SK-N-SH treated with all-trans-retinoic acid at 6 μM for 48 hours (cell line): ENCODE data around the gene SAMD3.
"Not testable (repeated sequence)": the region's sequence is repeated elsewhere in the genome, so short reads cannot be mapped to it uniquely, and the experiment has no call there.

Experiments
- ATAC-seq: fragments of 200-7000 bp; cut with Tn5 transposase; 3 replicates; pipeline ENCODE4 v1.9.1; 2020; ENCODE audit warnings: mild to moderate bottlenecking, moderate library complexity
- ARNTL ChIP-seq: fragments of 450-650 bp; formaldehyde crosslinking; IDR thresholded peaks from 2 replicates; pipeline ENCODE4 v1.5.0; 2020; ENCODE audit warnings: low read depth, mild to moderate bottlenecking, moderate library complexity, borderline replicate concordance
- BACH2 ChIP-seq: fragments of 250-450 bp; sonication (Bioruptor Pico); IDR thresholded peaks from 2 replicates; pipeline ENCODE4 v1.9.0; 2021; ENCODE audit warnings: mild to moderate bottlenecking, borderline replicate concordance
- CSDC2 ChIP-seq: fragments of 250-450 bp; sonication (Bioruptor Pico); IDR thresholded peaks from 2 replicates; pipeline ENCODE4 v1.5.0; 2020; ENCODE audit warnings: mild to moderate bottlenecking, moderate library complexity
- GLIS3 ChIP-seq: fragments of 250-450 bp; sonication (Bioruptor Pico); IDR thresholded peaks from 2 replicates; pipeline ENCODE4 v1.5.0; 2020; ENCODE audit warnings: mild to moderate bottlenecking, moderate library complexity
- ISL1 ChIP-seq: fragments of 250-450 bp; sonication (Bioruptor Pico); IDR thresholded peaks from 2 replicates; pipeline ENCODE4 v2.1.2; 2022; ENCODE audit warnings: mild to moderate bottlenecking, moderate library complexity
- OSR1 ChIP-seq: fragments of 250-450 bp; sonication (Bioruptor Pico); IDR thresholded peaks from 2 replicates; pipeline ENCODE4 v1.8.0; 2022; ENCODE audit warnings: moderate library complexity, mild to moderate bottlenecking, inconsistent platforms
- PPARA ChIP-seq: fragments of 250-450 bp; sonication (Bioruptor Pico); IDR thresholded peaks from 2 replicates; pipeline ENCODE4 v1.5.0; 2020; ENCODE audit warnings: mild to moderate bottlenecking, borderline replicate concordance
- RARB ChIP-seq: fragments of 250-450 bp; sonication (Bioruptor Pico); IDR thresholded peaks from 2 replicates; pipeline ENCODE4 v1.8.0; 2021; ENCODE audit warnings: mild to moderate bottlenecking, moderate library complexity
- SNAI2 ChIP-seq: fragments of 250-450 bp; sonication (Bioruptor Pico); IDR thresholded peaks from 2 replicates; pipeline ENCODE4 v1.5.0; 2020; ENCODE audit warnings: mild to moderate bottlenecking, moderate library complexity
- TCF4 ChIP-seq: fragments of 250-450 bp; sonication (Bioruptor Pico); IDR thresholded peaks from 2 replicates; pipeline ENCODE4 v1.8.0; 2021; ENCODE audit warnings: mild to moderate bottlenecking, moderate library complexity, borderline replicate concordance
- ZFP3 ChIP-seq: fragments of 250-450 bp; sonication (Bioruptor Pico); IDR thresholded peaks from 2 replicates; pipeline ENCODE4 v1.5.0; 2020; ENCODE audit warnings: mild to moderate bottlenecking, moderate library complexity
- ZFP30 ChIP-seq: fragments of 450-650 bp; formaldehyde crosslinking; IDR thresholded peaks from 2 replicates; pipeline ENCODE4 v1.5.0; 2022; ENCODE audit warnings: mild to moderate bottlenecking, moderate library complexity
- ZNF565 ChIP-seq: fragments of 450-650 bp; formaldehyde crosslinking; conservative IDR thresholded peaks from 2 replicates; pipeline ENCODE4 v1.5.0; 2020; ENCODE audit warnings: low read depth, mild to moderate bottlenecking, moderate library complexity
- ZNF8 ChIP-seq: fragments of 450-650 bp; formaldehyde crosslinking; IDR thresholded peaks from 2 replicates; pipeline ENCODE4 v1.5.0; 2020; ENCODE audit warnings: mild to moderate bottlenecking, moderate library complexity
- TF ChIP-seq, protein P1 (sequence below): fragments of 250-450 bp; sonication (Bioruptor Pico); IDR thresholded peaks from 2 replicates; pipeline ENCODE4 v1.5.1; 2021; ENCODE audit warnings: mild to moderate bottlenecking, moderate library complexity
- TF ChIP-seq, protein P2 (sequence below): fragments of 250-450 bp; sonication (Bioruptor Pico); IDR thresholded peaks from 2 replicates; pipeline ENCODE4 v1.8.0; 2020; ENCODE audit warnings: mild to moderate bottlenecking, moderate library complexity, borderline replicate concordance
- TF ChIP-seq, protein P3 (sequence below): fragments of 250-450 bp; sonication (Bioruptor Pico); IDR thresholded peaks from 2 replicates; pipeline ENCODE4 v1.5.1; 2020; ENCODE audit warnings: low read depth, mild to moderate bottlenecking, moderate library complexity
- TF ChIP-seq, protein P4 (sequence below): fragments of 250-450 bp; sonication (Bioruptor Pico); IDR thresholded peaks from 2 replicates; pipeline ENCODE4 v1.5.0; 2020; ENCODE audit warnings: mild to moderate bottlenecking, moderate library complexity

The SAMD3 gene

DNA sequence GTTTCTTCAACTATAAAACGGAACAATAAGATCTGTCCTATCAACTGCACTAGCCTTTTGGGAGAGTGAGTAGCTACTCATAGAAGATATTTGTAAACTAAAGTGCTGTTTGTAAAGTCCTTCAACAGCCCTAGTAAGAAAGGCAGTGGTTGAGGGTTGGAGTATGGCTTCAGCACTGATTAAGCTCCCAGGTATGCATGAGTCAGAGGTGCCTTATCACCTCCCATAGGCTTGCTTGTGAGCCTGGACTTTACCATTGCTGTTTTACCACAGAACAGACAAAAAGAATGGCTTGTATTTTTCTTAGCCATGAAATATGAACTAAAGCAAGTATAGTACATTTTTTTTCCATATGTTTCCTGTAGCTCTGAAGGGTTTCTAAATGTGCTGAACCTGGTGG lies 44.1 kb downstream of the SAMD3 start:
- peak; percentile 99 for ATAC-seq
- TF ChIP-seq, protein P1, sequence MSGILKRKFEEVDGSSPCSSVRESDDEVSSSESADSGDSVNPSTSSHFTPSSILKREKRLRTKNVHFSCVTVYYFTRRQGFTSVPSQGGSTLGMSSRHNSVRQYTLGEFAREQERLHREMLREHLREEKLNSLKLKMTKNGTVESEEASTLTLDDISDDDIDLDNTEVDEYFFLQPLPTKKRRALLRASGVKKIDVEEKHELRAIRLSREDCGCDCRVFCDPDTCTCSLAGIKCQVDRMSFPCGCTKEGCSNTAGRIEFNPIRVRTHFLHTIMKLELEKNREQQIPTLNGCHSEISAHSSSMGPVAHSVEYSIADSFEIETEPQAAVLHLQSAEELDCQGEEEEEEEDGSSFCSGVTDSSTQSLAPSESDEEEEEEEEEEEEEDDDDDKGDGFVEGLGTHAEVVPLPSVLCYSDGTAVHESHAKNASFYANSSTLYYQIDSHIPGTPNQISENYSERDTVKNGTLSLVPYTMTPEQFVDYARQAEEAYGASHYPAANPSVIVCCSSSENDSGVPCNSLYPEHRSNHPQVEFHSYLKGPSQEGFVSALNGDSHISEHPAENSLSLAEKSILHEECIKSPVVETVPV (CRISPR knock-in tag): no peak
- TF ChIP-seq TCF4 (CRISPR knock-in tag): no peak
- TF ChIP-seq PPARA (CRISPR knock-in tag): no peak

DNA sequence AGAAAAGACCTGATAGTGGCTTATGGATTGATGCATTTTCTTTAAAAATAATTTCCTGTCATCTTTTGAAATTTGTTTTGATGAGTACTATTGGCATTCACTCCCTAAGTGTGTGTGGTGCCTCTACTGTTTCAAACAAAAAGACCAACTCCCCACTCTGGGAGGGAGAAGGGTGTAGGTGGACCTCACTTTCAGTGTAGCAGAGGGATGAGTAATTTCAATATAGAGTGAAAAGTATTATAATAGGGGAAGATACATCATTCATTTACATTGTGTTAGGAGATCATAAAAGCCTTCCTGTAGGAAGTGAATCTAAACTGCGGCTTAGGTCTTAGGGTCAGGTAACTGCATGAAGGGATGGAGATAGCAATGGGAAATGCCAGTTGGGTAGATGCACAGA lies 46.4 kb downstream of the SAMD3 start:
- no peak for TF ChIP-seq SNAI2
- ATAC-seq: no peak

DNA sequence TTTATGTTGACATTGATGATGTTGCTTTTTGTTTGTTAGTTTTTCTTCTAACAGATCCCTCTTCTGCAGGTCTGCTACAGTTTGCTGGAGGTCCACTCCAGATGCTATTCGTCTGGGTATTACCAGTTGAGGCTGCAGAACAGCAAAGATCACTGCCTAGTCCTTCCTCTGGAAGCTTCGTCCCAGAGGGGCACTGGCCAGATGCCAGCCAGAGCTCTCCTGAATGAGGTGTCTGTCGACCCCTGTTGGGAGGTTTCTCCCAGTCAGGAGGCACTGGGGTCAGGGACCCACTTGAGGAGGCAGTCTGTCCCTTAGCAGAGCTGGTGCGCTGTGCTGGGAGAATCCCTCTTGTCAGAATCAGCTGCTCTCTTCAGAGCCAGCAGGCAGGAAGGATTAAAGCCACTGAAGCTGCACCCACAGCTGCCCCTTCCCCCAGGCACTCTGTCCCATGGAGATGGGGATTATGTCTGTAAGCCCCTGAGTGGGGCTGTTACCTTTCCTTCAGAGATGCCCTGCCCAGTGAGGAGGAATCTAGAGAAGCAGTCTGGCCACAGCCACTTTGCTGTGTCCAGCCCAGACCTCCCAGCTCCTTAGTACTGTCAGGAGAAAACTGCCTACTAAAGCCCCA lies 49.3 kb downstream of the SAMD3 start:
- not testable (repeated sequence) for ATAC-seq

DNA sequence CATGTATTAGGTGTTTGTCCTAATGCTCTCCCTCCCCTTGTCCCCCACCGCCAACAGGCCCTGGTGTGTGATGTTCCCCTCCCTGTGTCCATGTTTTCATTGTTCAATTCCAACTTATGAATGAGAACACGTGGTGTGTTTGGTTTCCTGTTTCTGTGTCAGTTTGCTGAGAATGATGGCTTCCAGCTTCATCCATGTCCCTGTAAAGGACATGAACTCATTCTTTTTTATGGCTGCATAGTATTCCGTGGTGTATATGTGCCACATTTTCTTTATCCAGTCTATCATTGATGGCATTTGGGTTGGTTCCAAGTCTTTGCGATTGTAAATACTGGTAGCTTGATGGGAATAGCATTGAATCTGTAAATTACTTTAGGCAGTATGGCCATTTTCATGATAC lies 52.6 kb downstream of the SAMD3 start:
- not testable (repeated sequence) for ATAC-seq

DNA sequence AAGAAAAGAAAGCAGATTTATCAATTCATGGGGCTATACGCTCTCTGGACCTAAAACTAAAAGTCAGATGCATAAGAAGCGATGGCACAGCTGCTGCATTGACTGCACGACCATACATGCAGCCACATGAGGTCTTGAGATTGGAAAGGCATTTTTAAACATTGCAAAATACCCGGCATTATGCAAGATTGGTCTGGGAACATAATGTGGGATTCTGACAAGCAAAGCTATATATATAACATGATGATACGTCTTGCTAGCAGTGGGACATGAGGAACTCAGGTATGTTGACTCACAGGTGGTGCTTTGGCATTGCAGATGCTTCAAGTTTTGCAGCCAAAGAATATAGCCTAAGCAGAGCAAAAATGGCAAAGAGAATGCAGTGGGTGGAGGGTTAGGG lies 55.1 kb downstream of the SAMD3 start:
- ATAC-seq: no peak
- no peak for TF ChIP-seq ZFP30 (CRISPR knock-in tag)
- TF ChIP-seq RARB (CRISPR knock-in tag): no peak
- no peak for TF ChIP-seq ZFP3 (CRISPR knock-in tag)
- TF ChIP-seq, protein P2, sequence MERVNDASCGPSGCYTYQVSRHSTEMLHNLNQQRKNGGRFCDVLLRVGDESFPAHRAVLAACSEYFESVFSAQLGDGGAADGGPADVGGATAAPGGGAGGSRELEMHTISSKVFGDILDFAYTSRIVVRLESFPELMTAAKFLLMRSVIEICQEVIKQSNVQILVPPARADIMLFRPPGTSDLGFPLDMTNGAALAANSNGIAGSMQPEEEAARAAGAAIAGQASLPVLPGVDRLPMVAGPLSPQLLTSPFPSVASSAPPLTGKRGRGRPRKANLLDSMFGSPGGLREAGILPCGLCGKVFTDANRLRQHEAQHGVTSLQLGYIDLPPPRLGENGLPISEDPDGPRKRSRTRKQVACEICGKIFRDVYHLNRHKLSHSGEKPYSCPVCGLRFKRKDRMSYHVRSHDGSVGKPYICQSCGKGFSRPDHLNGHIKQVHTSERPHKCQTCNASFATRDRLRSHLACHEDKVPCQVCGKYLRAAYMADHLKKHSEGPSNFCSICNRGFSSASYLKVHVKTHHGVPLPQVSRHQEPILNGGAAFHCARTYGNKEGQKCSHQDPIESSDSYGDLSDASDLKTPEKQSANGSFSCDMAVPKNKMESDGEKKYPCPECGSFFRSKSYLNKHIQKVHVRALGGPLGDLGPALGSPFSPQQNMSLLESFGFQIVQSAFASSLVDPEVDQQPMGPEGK: no peak
- TF ChIP-seq TCF4 (CRISPR knock-in tag): no peak
- TF ChIP-seq, protein P3, sequence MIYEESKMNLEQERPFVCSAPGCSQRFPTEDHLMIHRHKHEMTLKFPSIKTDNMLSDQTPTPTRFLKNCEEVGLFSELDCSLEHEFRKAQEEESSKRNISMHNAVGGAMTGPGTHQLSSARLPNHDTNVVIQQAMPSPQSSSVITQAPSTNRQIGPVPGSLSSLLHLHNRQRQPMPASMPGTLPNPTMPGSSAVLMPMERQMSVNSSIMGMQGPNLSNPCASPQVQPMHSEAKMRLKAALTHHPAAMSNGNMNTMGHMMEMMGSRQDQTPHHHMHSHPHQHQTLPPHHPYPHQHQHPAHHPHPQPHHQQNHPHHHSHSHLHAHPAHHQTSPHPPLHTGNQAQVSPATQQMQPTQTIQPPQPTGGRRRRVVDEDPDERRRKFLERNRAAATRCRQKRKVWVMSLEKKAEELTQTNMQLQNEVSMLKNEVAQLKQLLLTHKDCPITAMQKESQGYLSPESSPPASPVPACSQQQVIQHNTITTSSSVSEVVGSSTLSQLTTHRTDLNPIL: no peak
- TF ChIP-seq, protein P1 (CRISPR knock-in tag): no peak
- no peak for TF ChIP-seq PPARA (CRISPR knock-in tag)
- TF ChIP-seq GLIS3 (CRISPR knock-in tag): no peak
- TF ChIP-seq BACH2 (CRISPR knock-in tag): no peak
- TF ChIP-seq OSR1: no peak
- no peak for TF ChIP-seq ARNTL (CRISPR knock-in tag)
- TF ChIP-seq ZNF565: no peak
- TF ChIP-seq CSDC2 (CRISPR knock-in tag): no peak

DNA sequence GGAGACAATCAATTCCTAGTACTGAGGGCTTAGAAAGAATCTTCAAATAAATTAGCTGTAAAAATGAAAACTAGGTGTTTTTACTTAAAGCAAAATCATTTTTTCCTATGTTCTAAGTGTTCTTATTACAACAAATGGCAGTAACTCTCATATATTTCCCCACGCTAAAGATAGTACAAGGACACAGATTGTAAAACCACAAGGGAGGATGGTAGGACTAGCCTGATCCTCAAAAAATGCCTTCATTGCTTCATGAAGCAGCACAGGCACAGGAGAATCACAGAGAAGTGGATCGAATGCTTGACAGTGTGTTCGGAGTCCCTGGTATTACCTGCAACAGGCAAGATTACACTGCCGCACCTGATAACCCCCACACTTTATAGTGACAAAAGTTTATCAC lies 58.5 kb downstream of the SAMD3 start:
- TF ChIP-seq CSDC2 (CRISPR knock-in tag) (no peak), ISL1 (no peak), GLIS3 (CRISPR knock-in tag) (no peak), ZNF8 (CRISPR knock-in tag) (no peak), ZFP3 (CRISPR knock-in tag) (no peak)
- no peak for ATAC-seq

DNA sequence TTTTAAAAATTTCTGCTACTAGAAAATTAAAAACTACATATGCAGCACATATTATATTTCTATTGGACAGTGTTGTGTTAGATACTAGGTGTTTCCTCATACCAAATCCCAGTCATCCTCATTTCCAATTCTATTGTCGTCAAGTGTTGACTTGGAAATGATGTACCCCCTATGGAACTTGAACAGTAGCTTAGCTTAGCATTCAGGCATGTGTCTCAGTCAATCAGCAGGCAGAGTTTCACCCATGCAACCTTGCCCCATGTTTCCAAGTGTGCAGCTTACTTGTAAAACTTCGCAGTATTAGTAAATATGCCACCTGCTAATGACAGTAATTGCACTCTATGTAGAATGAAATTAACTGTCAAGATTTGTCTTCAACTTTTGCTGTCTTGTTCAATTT lies 59.5 kb downstream of the SAMD3 start:
- no peak for ATAC-seq
- TF ChIP-seq ZFP3 (CRISPR knock-in tag): no peak
- no peak for TF ChIP-seq BACH2 (CRISPR knock-in tag)
- TF ChIP-seq, protein P4, sequence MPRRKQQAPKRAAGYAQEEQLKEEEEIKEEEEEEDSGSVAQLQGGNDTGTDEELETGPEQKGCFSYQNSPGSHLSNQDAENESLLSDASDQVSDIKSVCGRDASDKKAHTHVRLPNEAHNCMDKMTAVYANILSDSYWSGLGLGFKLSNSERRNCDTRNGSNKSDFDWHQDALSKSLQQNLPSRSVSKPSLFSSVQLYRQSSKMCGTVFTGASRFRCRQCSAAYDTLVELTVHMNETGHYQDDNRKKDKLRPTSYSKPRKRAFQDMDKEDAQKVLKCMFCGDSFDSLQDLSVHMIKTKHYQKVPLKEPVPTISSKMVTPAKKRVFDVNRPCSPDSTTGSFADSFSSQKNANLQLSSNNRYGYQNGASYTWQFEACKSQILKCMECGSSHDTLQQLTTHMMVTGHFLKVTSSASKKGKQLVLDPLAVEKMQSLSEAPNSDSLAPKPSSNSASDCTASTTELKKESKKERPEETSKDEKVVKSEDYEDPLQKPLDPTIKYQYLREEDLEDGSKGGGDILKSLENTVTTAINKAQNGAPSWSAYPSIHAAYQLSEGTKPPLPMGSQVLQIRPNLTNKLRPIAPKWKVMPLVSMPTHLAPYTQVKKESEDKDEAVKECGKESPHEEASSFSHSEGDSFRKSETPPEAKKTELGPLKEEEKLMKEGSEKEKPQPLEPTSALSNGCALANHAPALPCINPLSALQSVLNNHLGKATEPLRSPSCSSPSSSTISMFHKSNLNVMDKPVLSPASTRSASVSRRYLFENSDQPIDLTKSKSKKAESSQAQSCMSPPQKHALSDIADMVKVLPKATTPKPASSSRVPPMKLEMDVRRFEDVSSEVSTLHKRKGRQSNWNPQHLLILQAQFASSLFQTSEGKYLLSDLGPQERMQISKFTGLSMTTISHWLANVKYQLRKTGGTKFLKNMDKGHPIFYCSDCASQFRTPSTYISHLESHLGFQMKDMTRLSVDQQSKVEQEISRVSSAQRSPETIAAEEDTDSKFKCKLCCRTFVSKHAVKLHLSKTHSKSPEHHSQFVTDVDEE: no peak
- TF ChIP-seq OSR1: no peak
- TF ChIP-seq ZFP30 (CRISPR knock-in tag): no peak
- TF ChIP-seq TCF4 (CRISPR knock-in tag): no peak
- TF ChIP-seq ZNF565: no peak
- TF ChIP-seq, protein P3: no peak
- TF ChIP-seq RARB (CRISPR knock-in tag): no peak
- no peak for TF ChIP-seq ARNTL (CRISPR knock-in tag)
- no peak for TF ChIP-seq CSDC2 (CRISPR knock-in tag)
